ENCODE data around the gene NT5C3B. TPM values are rescaled to one million over a fixed set of nuclear protein-coding genes. Genes with fewer than 3 reads are reported as not detected.

The NT5C3B gene
- total RNA-seq, 4 donors from 2014 or later: 26.7 to 54.4 (median 49.2) TPM

DNA sequence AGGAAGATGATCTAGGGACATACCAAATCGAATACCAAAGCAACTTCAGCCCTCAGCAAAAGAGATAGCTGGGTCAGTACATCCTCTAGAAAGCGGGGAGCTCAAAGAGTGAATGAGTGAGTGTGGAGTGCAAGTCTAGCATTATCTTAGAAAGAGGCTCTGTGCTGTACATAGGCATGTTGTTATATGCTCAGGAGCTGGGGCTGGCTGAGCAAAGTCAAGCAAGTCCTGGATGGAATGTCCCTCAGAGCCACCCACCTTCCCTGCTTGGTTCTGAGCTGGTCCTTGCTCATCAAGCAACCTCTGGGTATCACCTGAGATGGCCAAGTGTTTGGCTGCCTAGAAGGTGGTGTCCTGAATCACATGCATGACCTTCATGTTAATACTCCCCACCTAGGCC lies 34.1 kb upstream of the NT5C3B start:
- TF ChIP-seq, protein P1, sequence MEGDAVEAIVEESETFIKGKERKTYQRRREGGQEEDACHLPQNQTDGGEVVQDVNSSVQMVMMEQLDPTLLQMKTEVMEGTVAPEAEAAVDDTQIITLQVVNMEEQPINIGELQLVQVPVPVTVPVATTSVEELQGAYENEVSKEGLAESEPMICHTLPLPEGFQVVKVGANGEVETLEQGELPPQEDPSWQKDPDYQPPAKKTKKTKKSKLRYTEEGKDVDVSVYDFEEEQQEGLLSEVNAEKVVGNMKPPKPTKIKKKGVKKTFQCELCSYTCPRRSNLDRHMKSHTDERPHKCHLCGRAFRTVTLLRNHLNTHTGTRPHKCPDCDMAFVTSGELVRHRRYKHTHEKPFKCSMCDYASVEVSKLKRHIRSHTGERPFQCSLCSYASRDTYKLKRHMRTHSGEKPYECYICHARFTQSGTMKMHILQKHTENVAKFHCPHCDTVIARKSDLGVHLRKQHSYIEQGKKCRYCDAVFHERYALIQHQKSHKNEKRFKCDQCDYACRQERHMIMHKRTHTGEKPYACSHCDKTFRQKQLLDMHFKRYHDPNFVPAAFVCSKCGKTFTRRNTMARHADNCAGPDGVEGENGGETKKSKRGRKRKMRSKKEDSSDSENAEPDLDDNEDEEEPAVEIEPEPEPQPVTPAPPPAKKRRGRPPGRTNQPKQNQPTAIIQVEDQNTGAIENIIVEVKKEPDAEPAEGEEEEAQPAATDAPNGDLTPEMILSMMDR (IDR thresholded peaks at IDR 0.05; ENCODE audit: low read depth): no peak

DNA sequence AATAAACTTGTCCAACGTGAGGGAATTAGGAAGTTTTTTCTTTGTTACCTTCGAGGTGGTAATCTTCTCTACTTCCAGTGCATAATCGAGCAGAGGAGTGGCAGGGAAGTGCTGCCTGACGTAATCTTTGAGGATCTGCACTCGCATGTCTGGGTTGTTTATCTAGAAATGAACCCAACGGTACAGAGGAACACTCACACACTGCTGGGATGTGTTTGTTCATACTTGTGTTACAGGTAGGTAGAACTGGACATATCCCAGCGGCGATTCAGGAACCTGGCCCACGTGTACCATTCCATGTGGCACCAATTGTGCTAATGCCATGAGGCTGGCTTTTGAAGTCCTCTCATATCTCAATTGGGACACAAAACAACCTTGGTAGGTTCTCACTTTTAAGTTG lies 33.4 kb upstream of the NT5C3B start:
- TF ChIP-seq, protein P1 (IDR thresholded peaks at IDR 0.05; ENCODE audit: low read depth): no peak

DNA sequence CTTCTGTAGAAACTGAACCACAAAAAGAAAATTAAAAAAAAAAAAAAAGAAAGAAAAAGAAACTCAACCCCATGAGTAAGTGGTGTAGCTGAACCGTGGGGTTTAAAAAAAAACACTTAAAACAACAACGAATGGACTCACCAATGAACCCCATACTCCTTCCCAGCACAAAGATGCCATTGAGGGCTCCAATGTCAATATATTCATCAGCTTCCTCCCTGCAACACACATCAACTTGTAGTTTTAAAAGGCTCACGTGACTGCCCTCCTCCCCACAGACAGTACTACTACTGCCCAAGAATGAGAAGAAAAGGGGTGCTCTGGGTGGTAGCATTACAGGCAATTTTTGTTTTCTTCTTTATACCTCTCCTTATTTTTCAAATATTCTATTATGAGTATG lies 32.5 kb upstream of the NT5C3B start:
- TF ChIP-seq, protein P1 (IDR thresholded peaks at IDR 0.05; ENCODE audit: low read depth): no peak

DNA sequence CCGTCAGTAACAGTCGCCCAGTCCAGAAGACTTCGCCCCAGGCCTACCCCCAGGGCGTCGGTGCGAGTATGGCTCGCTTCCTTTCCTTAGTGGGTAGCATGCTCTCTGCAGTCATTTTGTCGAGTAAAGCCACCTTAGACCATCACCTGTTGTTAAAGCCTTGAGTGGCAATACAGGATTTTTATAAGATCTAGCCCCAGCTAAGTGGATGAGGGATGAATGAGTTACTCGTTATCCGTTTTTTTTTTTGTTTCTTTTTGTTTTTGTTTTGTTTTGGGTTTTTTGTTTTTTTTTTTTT lies 29.5 kb upstream of the NT5C3B start:
- TF ChIP-seq, protein P1 (IDR thresholded peaks at IDR 0.05; ENCODE audit: low read depth): no peak

DNA sequence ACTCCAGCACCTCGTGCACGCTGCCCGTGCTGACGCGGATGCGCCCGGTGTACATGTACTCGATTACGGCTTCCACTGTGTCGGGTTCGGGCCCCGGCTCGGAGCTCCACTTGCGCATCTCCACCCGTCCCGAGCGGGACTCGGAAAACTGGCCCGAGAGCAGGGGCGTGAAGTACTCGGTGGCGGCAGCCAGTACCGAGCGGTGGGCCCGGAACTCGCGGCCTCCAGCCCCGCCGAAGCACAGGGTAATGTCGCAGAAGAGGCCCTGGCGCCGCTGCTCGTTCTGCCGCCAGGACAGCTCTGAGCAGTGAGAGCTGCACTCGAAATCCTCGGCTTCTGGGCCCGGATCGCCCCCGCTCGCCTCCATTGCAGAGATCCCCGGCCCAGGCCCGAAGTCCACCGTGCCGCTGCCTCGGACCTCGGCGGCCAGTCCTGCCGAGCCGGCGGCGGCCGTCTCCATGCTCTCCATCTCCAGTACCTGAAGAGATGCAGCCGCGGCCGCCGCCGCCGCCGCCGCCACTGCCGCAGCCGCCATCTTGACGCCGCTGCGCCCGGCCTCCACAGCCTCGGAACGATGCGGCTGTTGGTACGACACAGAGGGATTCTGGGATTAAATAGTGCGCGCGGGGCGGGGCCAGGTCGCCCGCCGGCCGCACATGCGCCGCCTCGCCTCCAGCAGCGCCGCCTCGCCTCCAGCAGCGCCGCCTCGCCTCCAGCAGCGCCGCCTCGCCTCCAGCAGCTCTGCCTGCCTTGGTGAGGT lies 29.0 kb upstream of the NT5C3B start, which contains the start of gene KLHL11:
Gene KLHL11, minus strand, starts transcription at position 588 of the 760 bp plus-strand sequence. Its CDS starts 53 bp downstream, at position 535.
- TF ChIP-seq, protein P1 (IDR thresholded peaks at IDR 0.05; ENCODE audit: low read depth): no peak

DNA sequence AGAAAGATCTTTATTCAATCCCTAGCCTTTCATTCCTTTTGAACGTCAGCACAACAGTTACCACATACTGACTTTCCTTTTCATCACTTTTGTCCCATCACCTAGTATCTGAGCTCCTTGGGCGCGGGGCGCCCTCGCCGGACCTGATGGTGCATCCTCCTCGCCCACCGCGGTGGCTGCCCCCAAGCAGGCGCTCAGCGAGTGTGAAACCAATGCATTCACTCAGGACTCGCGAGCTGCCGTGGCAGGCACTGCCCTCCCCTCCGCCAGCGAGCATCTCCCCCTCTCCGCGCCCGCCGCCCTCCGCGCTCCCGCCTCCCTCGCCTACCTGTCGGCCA lies 28.4 kb upstream of the NT5C3B start:
- TF ChIP-seq, protein P1 (IDR thresholded peaks at IDR 0.05; ENCODE audit: low read depth): no peak

DNA sequence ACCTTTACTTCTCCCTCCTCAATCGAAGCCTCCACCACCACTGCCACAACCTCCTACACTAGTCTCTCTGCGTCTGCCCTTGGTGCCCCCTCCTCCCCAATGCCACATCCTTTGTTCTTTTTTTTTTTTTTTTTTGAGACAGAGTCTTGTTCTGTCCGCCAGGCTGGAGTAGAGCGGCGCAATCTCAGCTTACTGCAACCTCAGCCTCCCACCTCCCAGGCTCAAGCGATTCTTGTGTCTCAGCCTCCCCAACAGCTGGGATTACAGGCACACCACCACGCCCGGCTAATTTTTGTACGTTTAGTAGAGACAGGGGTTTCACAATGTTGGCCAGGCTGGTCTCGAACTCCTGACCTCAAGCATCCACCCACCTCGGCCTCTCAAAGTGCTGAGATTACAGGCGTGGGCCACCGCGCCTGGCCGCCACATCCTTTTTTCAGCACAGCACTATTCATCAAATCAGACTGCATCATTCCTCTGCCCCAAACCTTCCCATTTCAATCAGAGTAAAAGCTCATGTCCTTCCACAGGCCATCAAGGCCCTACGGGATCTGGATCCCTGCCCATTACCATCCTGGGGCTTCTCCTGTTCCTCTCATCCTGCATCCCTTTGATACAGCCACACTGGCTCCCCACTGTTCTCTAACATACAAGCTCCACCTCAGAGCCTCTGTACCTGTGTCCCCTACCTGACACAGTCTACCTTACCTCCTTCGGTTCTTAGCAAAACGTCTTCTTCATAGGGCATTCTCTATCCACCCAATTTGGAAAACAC lies 27.2 kb upstream of the NT5C3B start:
- TF ChIP-seq, protein P1 (IDR thresholded peaks at IDR 0.05; ENCODE audit: low read depth): no peak

Measured in subcutaneous adipose tissue (tissue), 4 donors.